Left ventricle myocardium inferior (tissue), 1 donor: Measurements from ENCODE around the gene DHRS4. TPM values are rescaled to one million over a fixed set of nuclear protein-coding genes. Genes with fewer than 3 reads are reported as not detected.
A peak's percentile ranks its signal among the peaks of the same experiment; 100 is the strongest.
"Not testable (repeated sequence)": the region's sequence is repeated elsewhere in the genome, so short reads cannot be mapped to it uniquely, and the experiment has no call there.

Experiments used
- DNase-seq: peaks from one replicate; pipeline ENCODE4 v3.0.0-alpha.2; 2020
- H3K27ac ChIP-seq: fragments of 200-600 bp; replicated peaks from 2 replicates; pipeline ENCODE4 v1.8.0; 2021
- H3K27me3 ChIP-seq: fragments of 200-600 bp; 2 replicates; pipeline ENCODE4 v1.8.0; 2021; ENCODE audit warnings: low read depth
- H3K36me3 ChIP-seq: fragments of 200-600 bp; 2 replicates; pipeline ENCODE4 v1.8.0; 2021
- H3K4me1 ChIP-seq: fragments of 200-600 bp; 2 replicates; pipeline ENCODE4 v1.8.0; 2021
- H3K4me3 ChIP-seq: fragments of 200-600 bp; 2 replicates; pipeline ENCODE4 v1.8.0; 2021; ENCODE audit warnings: mild to moderate bottlenecking, moderate library complexity
- H3K9me3 ChIP-seq: fragments of 200-600 bp; replicated peaks from 2 replicates; pipeline ENCODE4 v1.8.0; 2021
- CTCF ChIP-seq: fragments of 200-600 bp; IDR thresholded peaks from 2 replicates; pipeline ENCODE4 v1.8.0; 2021; ENCODE audit warnings: antibody characterized with exemption, mild to moderate bottlenecking, borderline replicate concordance
- intact Hi-C: fragments of 100-400 bp; cut with micrococcal nuclease; formaldehyde crosslinking; loops from one replicate; pipeline ENCODE4 v1.11.0; 2022
- total RNA-seq: library from RNA; stranded (reverse); fragmentation: NEBNext Ultra II Directional; extraction: Animal tissue kit (Norgen Biotek cat#: 25700); gene quantifications from one replicate; pipeline ENCODE4 v1.2.1, GENCODE V29; 2021
- donor health status: DM: no; HTN: yes; CAD: no; lungs with severe emphysema.

DHRS4 gene
- total RNA-seq, 1 donor from 2014 or later = 30.8 TPM

GRCh38 chr14:24001078-24001477 is 47.5 kb downstream of the DHRS4 start:
- H3K27ac ChIP-seq, H3K4me3 ChIP-seq, intact Hi-C loops, H3K4me1 ChIP-seq, H3K36me3 ChIP-seq, H3K27me3 ChIP-seq, H3K9me3 ChIP-seq, DNase-seq: not testable (repeated sequence)

DNA sequence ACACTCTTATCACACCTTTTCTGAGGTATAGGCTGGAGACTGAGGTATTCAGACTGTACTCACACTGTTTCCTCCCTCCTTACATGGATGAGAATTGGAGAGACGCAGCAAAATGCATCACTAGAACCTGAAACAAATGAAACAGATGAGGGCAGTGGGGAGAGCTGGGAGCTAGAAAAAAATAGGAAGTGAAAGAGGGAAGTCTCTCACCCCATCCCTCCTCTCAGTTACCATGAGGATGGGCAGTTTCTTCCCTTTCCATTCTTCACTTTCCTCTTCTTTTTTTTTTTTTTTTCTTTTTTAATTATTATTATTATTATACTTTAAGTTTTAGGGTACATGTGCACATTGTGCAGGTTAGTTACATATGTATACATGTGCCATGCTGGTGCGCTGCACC is 48.1 kb downstream of the DHRS4 start:
- not testable (repeated sequence) for H3K4me3 ChIP-seq

GRCh38 chr14:24006471-24006816 is 52.9 kb downstream of the DHRS4 start:
- peak overlapping the region; percentile 68 for H3K4me3 ChIP-seq
- H3K27ac ChIP-seq = peak overlapping the region; percentile 61
- H3K4me1 ChIP-seq, H3K27me3 ChIP-seq, H3K9me3 ChIP-seq, H3K36me3 ChIP-seq, intact Hi-C loops, DNase-seq: not testable (repeated sequence)

More for the DNA sequence above, 48.1 kb downstream of the DHRS4 start:
- DNase-seq, intact Hi-C loops, H3K4me1 ChIP-seq, H3K9me3 ChIP-seq, H3K27ac ChIP-seq, H3K36me3 ChIP-seq, H3K27me3 ChIP-seq: not testable (repeated sequence)

DNA sequence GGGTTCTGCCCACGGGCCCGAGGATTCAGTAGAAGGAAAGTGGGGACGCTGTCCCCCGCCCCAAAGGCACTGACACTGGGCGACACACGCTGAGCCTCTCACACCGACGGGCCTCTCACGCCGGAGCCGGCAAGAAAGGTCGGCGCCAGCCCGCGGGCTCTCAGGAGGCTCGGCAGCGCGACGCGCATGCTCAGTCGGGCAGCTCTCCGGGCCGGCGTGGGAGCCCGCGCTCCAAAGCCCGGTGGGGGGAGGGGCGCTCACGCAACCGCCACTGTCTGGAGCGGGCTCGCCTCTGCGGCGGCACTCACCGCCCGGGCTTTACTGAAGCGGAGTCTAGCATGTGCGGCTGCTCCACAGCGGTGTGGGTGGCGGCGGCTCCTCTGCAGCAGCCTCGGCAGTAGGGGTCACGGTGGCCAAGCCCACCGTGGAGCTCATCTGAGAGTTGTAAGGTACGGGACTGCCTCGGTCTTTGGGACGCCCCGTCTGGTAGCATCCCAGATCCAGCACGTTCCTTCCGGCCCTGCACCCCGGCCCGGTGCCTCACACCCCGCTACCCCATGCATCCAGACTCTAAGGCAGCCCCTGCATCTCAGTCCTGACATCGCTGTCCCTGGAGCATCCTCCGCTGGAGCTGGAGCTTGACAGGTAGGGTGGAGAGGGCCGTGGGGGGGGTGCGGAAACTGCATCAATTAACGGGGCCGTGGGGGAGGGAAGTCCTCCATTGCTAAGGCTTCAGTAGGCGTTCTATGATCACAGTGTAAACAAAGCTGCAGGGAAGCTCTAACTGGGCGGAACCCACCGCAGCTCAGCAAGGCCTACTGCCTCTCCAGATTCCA is 53.5 kb downstream of the DHRS4 start:
- H3K36me3 ChIP-seq, H3K9me3 ChIP-seq, H3K4me1 ChIP-seq, H3K27me3 ChIP-seq, intact Hi-C loops: not testable (repeated sequence)
- DNase-seq = peak; percentile 66
- Histone ChIP-seq H3K27ac (peak overlapping the region; percentile 61), H3K4me3 (peak overlapping the region; percentile 68)

DNA sequence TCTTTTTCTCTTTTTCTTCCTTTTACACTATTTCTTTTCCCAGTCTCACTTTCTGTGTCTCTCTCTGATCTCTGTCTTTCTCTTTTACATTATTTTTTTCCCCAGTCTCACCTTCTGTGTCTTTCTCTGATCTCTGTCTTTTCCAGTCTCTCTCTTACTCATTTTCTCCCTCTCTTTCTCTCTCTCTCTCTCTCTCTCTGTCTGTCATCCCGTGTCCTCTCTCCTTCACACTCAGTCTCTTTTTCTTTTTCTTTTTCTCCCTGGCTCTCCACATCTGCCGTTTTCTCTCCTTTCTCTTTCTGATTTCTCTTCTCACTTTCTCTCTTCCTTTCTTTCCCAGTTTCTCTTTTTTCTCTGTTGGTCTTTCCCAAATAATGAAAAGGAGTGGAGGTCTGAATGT is 57.5 kb downstream of the DHRS4 start:
- H3K9me3 ChIP-seq = no peaks in the 10 kb centered on the region
- H3K36me3 ChIP-seq = no peaks in the 10 kb centered on the region
- H3K4me1 ChIP-seq = peaks cover 7% of the 10 kb centered on the region
- TF ChIP-seq CTCF = no peak
- intact Hi-C loops = no loop called here
- H3K27ac ChIP-seq = no peak overlapping the region
- H3K4me3 ChIP-seq = no peak overlapping the region
- DNase-seq = no peak
- no peaks in the 10 kb centered on the region for H3K27me3 ChIP-seq

GRCh38 chr14:24012726-24013273 is 59.2 kb downstream of the DHRS4 start:
- intact Hi-C loops = not testable (repeated sequence)

DNA sequence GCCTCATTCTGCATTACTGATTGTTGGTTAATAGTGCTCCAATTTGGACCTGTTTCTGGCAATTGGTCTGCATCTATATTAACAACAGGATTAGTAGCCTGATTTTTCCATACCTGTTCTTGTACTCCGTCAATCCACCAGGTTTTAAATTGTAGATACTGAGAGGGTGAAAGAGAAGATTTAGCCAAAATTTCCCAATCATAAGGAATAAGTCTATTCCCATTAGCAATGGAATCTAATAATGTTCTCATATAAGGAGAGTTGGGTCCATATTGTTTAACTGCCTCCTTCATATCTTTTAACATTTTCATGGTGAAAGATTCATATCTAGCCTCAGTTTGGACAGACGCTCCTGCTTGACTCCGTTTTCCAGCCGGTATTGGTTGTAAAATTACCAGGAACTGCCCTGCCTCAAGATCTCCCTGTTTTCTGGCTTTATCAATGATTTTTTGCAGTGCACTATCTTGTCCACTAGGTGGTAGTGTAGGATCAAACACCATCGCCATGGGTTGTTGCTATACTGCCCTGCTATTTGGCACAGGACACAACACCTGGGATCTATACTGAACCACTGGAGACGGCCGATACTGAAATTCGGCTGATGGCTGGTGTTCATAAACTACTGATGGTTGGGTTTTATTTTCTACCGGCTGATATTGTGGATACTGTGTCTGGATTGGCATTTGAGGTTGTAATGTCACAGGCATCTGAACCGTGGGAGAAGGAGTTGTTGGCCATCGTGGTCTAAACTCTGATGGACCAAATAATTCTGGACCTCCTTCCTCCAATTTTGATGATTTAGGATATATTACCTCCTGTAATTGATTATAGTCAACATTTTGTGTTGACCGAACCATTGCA is 60.3 kb downstream of the DHRS4 start:
- Histone ChIP-seq H3K4me3 (no peak overlapping the region), H3K27ac (no peak overlapping the region), H3K27me3 (no peaks in the 10 kb centered on the region), H3K36me3 (no peaks in the 10 kb centered on the region), H3K9me3 (peaks cover under 1% of the 10 kb centered on the region), H3K4me1 (peaks cover 3% of the 10 kb centered on the region)
- TF ChIP-seq CTCF = peak; percentile 97
- intact Hi-C loops = no loop called here
- no peak for DNase-seq

More at GRCh38 chr14:24012726-24013273, 59.2 kb downstream of the DHRS4 start:
- H3K4me3 ChIP-seq, H3K27me3 ChIP-seq, H3K27ac ChIP-seq, DNase-seq, H3K36me3 ChIP-seq, H3K4me1 ChIP-seq, H3K9me3 ChIP-seq: not testable (repeated sequence)

DNA sequence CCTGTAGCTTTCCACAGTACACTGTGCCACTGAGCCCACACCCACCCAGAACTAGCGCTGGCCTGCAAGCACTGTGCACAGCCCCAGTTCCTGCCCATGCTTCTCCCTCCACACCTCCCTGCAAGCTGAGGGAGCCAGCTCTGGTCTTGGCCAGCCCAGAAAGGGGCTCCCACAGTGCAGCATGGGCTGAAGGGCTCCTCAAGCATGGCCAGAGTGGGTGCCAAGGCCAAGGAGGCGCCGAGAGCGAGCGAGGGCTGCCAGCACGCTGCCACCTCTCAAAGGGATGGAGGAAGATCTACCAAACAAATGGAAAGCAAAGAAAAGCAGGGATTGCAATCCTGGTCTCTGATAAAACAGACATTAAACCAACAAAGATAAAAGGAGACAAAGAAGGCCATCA is 62.2 kb downstream of the DHRS4 start:
- not testable (repeated sequence) for DNase-seq, H3K36me3 ChIP-seq, H3K27ac ChIP-seq, H3K4me1 ChIP-seq, H3K9me3 ChIP-seq, H3K4me3 ChIP-seq, H3K27me3 ChIP-seq
- intact Hi-C loops = loop anchor here (5.0 kb wide), 1 partner anchor 43 kb away; no protein-coding TSS in a partner anchor

Other genes starting within 250 kb of the DHRS4 start
- gene DHRS4L2, start 35.2 kb downstream of the DHRS4 start, total RNA-seq = 15.7 TPM
- 0.11 TPM for gene CARMIL3, start 98.2 kb downstream of the DHRS4 start, total RNA-seq
- not detected for gene CPNE6, start 117.8 kb downstream of the DHRS4 start, total RNA-seq
- 3.1 TPM for gene PCK2, start 140.5 kb downstream of the DHRS4 start, total RNA-seq
- 74.7 TPM for gene DCAF11, start 161.0 kb downstream of the DHRS4 start, total RNA-seq
- gene NRL, start 161.2 kb downstream of the DHRS4 start, total RNA-seq = 1.5 TPM
- gene FITM1, start 176.9 kb downstream of the DHRS4 start, total RNA-seq = 148 TPM
- gene PSME1, start 182.4 kb downstream of the DHRS4 start, total RNA-seq = 108 TPM
- gene EMC9, start 187.8 kb downstream of the DHRS4 start, total RNA-seq = 14.5 TPM
- 89.7 TPM for gene PSME2, start 192.8 kb downstream of the DHRS4 start, total RNA-seq
- gene RNF31, start 193.7 kb downstream of the DHRS4 start, total RNA-seq = 34.8 TPM
- gene IRF9, start 207.5 kb downstream of the DHRS4 start, total RNA-seq = 24.0 TPM
- 1.6 TPM for gene REC8, start 218.3 kb downstream of the DHRS4 start, total RNA-seq
- 13.3 TPM for gene IPO4, start 235.0 kb downstream of the DHRS4 start, total RNA-seq
- 22.2 TPM for gene TM9SF1, start 241.7 kb downstream of the DHRS4 start, total RNA-seq